NCI-H2107 (cell line): ENCODE results near the gene SETD4.
A peak's percentile ranks its signal among the peaks of the same experiment; 100 is the strongest.

Experiments used
- DNase-seq: peaks from one replicate; lab custom pipeline; 2025; lab: John Stamatoyannopoulos, UW

SETD4 gene

GRCh38 chr21:36044056-36044455 is 16.3 kb downstream of the SETD4 start:
- DNase-seq, result no peak

GRCh38 chr21:36041910-36042309 is 18.4 kb downstream of the SETD4 start:
- DNase-seq, result no peak

GRCh38 chr21:36040389-36040788 is 19.9 kb downstream of the SETD4 start:
- no peak for DNase-seq

- DNase-seq, result no peak
Measured at GRCh38 chr21:36039861-36040260, 20.5 kb downstream of the SETD4 start.

GRCh38 chr21:36038701-36039497 is 21.4 kb downstream of the SETD4 start:
- DNase-seq, result no peak

- no peak for DNase-seq
Measured at GRCh38 chr21:36035381-36035791, 24.9 kb downstream of the SETD4 start.

- DNase-seq, result no peak
Measured at GRCh38 chr21:36034211-36034913, 26.0 kb downstream of the SETD4 start.

GRCh38 chr21:36032647-36033406 is 27.5 kb downstream of the SETD4 start:
- DNase-seq, result no peak

- DNase-seq, result no peak
Measured at GRCh38 chr21:36030581-36031189, 29.6 kb downstream of the SETD4 start.

- DNase-seq, result no peak
Measured at GRCh38 chr21:36029309-36029708, 31.0 kb downstream of the SETD4 start.

GRCh38 chr21:36028127-36029069 is 31.9 kb downstream of the SETD4 start:
- DNase-seq, result peak; percentile 76

- DNase-seq, result no peak
Measured at GRCh38 chr21:36027347-36027746, 33.0 kb downstream of the SETD4 start.

GRCh38 chr21:36024782-36025181 is 35.5 kb downstream of the SETD4 start:
- no peak for DNase-seq

- no peak for DNase-seq
Measured at GRCh38 chr21:36023092-36023480, 37.2 kb downstream of the SETD4 start.

GRCh38 chr21:36022427-36023091 is 37.8 kb downstream of the SETD4 start:
- DNase-seq, result no peak

GRCh38 chr21:36021251-36021837 is 39.0 kb downstream of the SETD4 start:
- no peak for DNase-seq

GRCh38 chr21:36015045-36015444 is 45.3 kb downstream of the SETD4 start:
- DNase-seq, result no peak

GRCh38 chr21:36010801-36011200 is 49.5 kb downstream of the SETD4 start:
- no peak for DNase-seq

- DNase-seq, result no peak
Measured at GRCh38 chr21:36008505-36008904, 51.8 kb downstream of the SETD4 start.

- no peak for DNase-seq
Measured at GRCh38 chr21:36005879-36006400, 54.4 kb downstream of the SETD4 start.
